ENCODE data around the gene ELOB. TPM values are rescaled to one million over a fixed set of nuclear protein-coding genes. Genes with fewer than 3 reads are reported as not detected.

ELOB gene
- total and polyA plus RNA-seq, 2 donors (not counting 1 experiment from before 2014, with no cell fraction given): 124 to 436 TPM

GRCh38 chr16:2819179-2819938 is 42.3 kb upstream of the ELOB start:
- H3K27me3 ChIP-seq (ENCODE audit: control insufficient read depth, insufficient read depth, low read length): peaks cover 20% of the 10 kb centered on the region
- no peak for TF ChIP-seq CTCF (conservative IDR thresholded peaks at IDR 0.05 in 1 of 2, IDR thresholded peaks at IDR 0.05 in 1 of 2; ENCODE audit: low read depth in 1 of 2, low read length in 2 of 2)
- TF ChIP-seq EZH2 (IDR thresholded peaks at IDR 0.05; ENCODE audit: low read length, missing control alignments): no peak
- H2AFZ ChIP-seq (ENCODE audit: low read length): no peak overlapping the region

GRCh38 chr16:2818272-2818876 is 41.3 kb upstream of the ELOB start:
- Histone ChIP-seq H3K9ac (ENCODE audit: insufficient read depth, low read length) (no peak overlapping the region), H3K9me3 (ENCODE audit: control insufficient read depth, insufficient read depth, low read depth, low read length) (no peaks in the 10 kb centered on the region), H3K4me3 (replicated peaks in 1 of 4; ENCODE audit: control extremely low read depth in 1 of 4, insufficient read depth in 1 of 4, low read depth in 3 of 4, low read length in 4 of 4) (no peak overlapping the region), H3K27ac (ENCODE audit: insufficient read depth, low read length) (no peak overlapping the region), H4K20me1 (ENCODE audit: control insufficient read depth, extremely low read depth, insufficient read depth, low read length) (no peaks in the 10 kb centered on the region), H3K27me3 (ENCODE audit: control insufficient read depth, insufficient read depth, low read length) (peaks cover 20% of the 10 kb centered on the region), H3K4me1 (ENCODE audit: control insufficient read depth, extremely low read depth, insufficient read depth, low read length) (no peaks in the 10 kb centered on the region), H3K4me2 (ENCODE audit: extremely low read depth, insufficient read depth, low read length) (no peak overlapping the region), H3K79me2 (ENCODE audit: control insufficient read depth, insufficient read depth, low read length) (no peaks in the 10 kb centered on the region), H3K36me3 (ENCODE audit: control insufficient read depth, insufficient read depth, low read length) (no peaks in the 10 kb centered on the region), H2AFZ (ENCODE audit: low read length) (no peak overlapping the region)
- DNase-seq (ENCODE audit: low read depth in 2 of 2): no peak
- TF ChIP-seq CTCF (conservative IDR thresholded peaks at IDR 0.05 in 1 of 2, IDR thresholded peaks at IDR 0.05 in 1 of 2; ENCODE audit: low read depth in 1 of 2, low read length in 2 of 2): no peak
- TF ChIP-seq EZH2 (IDR thresholded peaks at IDR 0.05; ENCODE audit: low read length, missing control alignments): no peak

More at GRCh38 chr16:2819179-2819938, 42.3 kb upstream of the ELOB start:
- Histone ChIP-seq H3K27ac (ENCODE audit: insufficient read depth, low read length) (no peak overlapping the region), H3K4me2 (ENCODE audit: extremely low read depth, insufficient read depth, low read length) (no peak overlapping the region), H3K4me1 (ENCODE audit: control insufficient read depth, extremely low read depth, insufficient read depth, low read length) (no peaks in the 10 kb centered on the region), H4K20me1 (ENCODE audit: control insufficient read depth, extremely low read depth, insufficient read depth, low read length) (no peaks in the 10 kb centered on the region), H3K9me3 (ENCODE audit: control insufficient read depth, insufficient read depth, low read depth, low read length) (no peaks in the 10 kb centered on the region), H3K4me3 (replicated peaks in 1 of 4; ENCODE audit: control extremely low read depth in 1 of 4, insufficient read depth in 1 of 4, low read depth in 3 of 4, low read length in 4 of 4) (no peak overlapping the region), H3K79me2 (ENCODE audit: control insufficient read depth, insufficient read depth, low read length) (no peaks in the 10 kb centered on the region), H3K36me3 (ENCODE audit: control insufficient read depth, insufficient read depth, low read length) (no peaks in the 10 kb centered on the region), H3K9ac (ENCODE audit: insufficient read depth, low read length) (no peak overlapping the region)
- no peak for DNase-seq (ENCODE audit: low read depth in 2 of 2)

GRCh38 chr16:2817340-2818271 is 40.5 kb upstream of the ELOB start:
- no peaks in the 10 kb centered on the region for H3K79me2 ChIP-seq (ENCODE audit: control insufficient read depth, insufficient read depth, low read length)
- no peak overlapping the region for H3K9ac ChIP-seq (ENCODE audit: insufficient read depth, low read length)
- no peak overlapping the region for H2AFZ ChIP-seq (ENCODE audit: low read length)
- H3K27ac ChIP-seq (ENCODE audit: insufficient read depth, low read length): no peak overlapping the region
- no peaks in the 10 kb centered on the region for H3K36me3 ChIP-seq (ENCODE audit: control insufficient read depth, insufficient read depth, low read length)
- H3K27me3 ChIP-seq (ENCODE audit: control insufficient read depth, insufficient read depth, low read length): peaks cover 17% of the 10 kb centered on the region
- no peaks in the 10 kb centered on the region for H3K4me1 ChIP-seq (ENCODE audit: control insufficient read depth, extremely low read depth, insufficient read depth, low read length)
- no peaks in the 10 kb centered on the region for H3K9me3 ChIP-seq (ENCODE audit: control insufficient read depth, insufficient read depth, low read depth, low read length)
- TF ChIP-seq CTCF (conservative IDR thresholded peaks at IDR 0.05 in 1 of 2, IDR thresholded peaks at IDR 0.05 in 1 of 2; ENCODE audit: low read depth in 1 of 2, low read length in 2 of 2): no peak
- TF ChIP-seq EZH2 (IDR thresholded peaks at IDR 0.05; ENCODE audit: low read length, missing control alignments): no peak
- no peaks in the 10 kb centered on the region for H4K20me1 ChIP-seq (ENCODE audit: control insufficient read depth, extremely low read depth, insufficient read depth, low read length)
- no peak for DNase-seq (ENCODE audit: low read depth in 2 of 2)
- no peak overlapping the region for H3K4me3 ChIP-seq (replicated peaks in 1 of 4; ENCODE audit: control extremely low read depth in 1 of 4, insufficient read depth in 1 of 4, low read depth in 3 of 4, low read length in 4 of 4)
- H3K4me2 ChIP-seq (ENCODE audit: extremely low read depth, insufficient read depth, low read length): no peak overlapping the region

All from fibroblast of lung (primary cell).